Activated CD4-positive, CD25-positive, alpha-beta regulatory T cell (primary cell): Measurements from ENCODE around the gene RFX2.
"Not testable (repeated sequence)": the region's sequence is repeated elsewhere in the genome, so short reads cannot be mapped to it uniquely, and the experiment has no call there.

Source experiments
- DNase-seq, 4 experiments: peaks; one replicate each; lab custom pipeline; 2025; lab: John Stamatoyannopoulos, UW

RFX2 gene

DNA sequence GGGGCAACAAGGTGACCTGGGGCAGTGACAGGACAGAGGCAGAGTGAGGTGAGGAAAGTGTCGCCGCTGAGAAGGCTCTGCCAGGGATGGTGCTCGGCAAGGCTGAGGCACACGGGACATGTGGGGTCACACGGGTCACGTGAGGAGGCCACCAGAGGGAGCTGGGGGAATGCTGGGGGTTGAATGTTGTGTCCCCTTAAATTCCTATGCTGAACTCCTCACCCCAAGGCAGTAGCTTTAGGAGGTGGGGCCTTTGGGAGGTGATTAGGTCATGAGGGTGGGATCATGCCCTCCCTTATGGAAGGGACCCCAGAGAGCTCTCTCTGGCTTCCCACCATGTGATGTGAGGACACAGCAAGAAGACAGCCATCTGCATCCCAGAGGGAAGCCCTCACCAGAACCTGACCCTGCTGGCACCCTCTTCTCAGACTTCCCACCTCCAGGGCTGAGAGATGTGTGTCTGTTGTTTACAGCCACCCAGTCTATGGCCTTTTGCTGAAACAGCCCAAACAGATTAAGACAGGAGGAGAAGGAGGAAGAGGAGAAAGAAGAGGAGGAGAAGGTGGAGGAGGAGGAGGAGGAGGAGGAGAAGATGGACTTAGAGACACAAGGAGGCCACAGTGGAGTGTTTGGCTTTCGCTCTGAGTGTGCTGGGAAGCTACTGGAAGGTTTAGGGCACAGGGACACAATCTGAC lies 35.4 kb downstream of the RFX2 start:
- DNase-seq = no peak

DNA sequence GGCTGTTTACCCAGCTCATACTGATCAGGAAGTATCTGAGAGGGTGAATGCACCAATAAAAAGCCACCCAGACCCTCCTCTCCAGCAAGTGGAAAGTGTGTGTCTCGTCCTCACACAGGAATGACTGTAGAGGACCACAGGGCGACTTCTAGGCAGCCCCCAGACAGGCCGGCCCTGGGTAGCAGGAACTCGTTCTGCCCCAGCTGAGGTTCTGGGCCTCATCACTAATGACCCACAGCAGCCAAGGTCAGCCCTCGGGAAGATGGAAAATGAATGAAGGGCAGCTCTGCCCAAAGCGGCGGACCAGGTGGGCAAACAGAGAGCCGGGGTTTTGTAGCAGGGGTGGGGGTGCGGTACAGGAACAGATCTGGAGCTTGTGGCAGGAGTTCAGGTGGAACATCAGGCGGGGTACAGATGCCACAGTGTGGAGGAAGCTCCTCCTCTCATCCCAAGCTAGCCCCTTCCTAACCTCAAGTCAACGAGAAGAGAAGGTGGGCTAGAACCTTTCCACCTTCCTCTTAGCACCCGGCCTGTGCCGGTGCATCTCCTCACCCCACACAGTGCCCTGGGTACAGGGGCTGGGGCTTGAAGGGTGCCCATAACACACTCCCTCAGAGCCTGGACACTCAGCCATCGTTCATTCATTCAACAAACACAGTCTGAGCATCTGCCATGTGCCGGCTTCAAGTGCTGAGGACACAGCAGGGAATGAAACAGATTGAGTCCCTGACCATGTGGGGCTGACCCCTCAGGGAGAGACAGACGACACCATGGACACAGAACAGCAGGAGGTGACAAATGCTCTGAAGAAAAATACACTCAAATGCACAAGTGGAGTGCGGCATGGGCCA lies 36.2 kb downstream of the RFX2 start:
- DNase-seq = no peak

DNA sequence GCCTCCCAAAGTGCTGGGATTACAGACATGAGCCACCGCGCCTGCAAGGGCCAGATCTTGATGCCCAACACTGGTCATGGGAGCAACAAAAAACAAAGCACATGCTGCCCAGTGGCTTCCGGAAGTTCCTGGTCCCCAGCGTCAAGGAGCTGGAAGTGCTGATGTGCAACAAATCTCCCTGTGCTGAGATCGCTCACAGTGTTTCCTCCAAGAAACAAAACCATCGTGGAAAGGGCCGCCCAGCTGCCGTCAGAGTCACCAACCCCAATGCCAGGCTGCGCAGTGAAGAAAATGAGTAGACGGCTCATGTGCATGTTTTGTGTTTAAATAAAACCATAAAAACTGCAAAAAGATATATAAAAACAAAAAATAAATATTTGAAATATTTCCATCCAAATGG lies 37.1 kb downstream of the RFX2 start:
- DNase-seq = not testable (repeated sequence)

DNA sequence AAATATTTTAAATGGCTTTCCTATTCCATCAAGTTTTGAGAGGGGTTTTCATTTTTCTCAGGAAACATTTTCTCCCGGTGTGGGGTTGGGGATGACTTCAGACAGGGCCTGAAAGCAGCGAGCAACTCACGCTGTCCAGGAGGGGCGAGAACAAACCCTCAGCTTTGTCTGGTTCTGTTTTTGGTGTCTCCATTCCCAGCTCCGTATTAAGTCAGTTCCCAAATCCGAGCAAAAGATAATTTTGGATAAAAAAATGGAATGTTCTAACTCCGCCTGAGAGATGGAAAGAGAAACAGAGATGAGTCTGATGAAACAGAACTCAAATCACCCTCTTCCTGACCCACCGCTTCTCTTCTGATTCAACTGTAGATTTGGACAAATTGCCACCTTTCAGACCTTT lies 38.4 kb downstream of the RFX2 start:
- DNase-seq = no peak

DNA sequence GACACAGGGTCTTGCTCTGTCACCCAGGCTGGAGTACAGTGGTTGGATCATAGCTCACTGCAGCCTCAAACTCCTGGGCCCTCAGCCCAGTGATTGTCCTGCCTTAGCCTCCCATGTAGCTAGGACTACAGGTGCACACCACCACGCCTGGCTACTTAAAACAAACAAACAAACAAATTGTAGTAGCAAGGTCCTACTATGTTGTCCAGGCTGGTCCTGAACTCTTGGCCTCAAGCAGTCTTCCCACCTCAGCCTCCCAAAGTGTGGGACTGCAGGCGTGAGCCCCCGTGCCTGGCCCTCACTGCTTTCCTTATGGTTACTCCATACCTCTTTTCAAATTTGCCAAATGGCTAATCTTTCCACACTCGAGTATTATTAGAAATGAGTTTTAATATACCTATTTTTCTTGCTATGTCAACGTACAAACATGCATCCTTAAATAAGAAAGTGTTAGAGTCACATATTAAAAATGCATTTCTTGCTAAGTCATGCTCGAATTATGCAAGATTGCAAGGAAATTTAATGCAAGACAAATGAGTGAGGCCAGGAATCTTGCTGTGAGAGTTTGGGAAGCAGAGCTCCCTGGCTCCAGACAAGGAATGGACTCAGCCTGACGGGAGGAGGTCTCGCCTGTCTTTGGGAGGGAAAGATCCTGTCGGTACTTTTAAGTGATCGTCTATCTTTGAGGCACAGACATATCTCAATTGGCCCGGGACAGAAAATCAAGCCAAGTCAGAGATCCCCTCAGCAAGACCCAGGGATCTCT lies 39.4 kb downstream of the RFX2 start:
- no peak for DNase-seq

DNA sequence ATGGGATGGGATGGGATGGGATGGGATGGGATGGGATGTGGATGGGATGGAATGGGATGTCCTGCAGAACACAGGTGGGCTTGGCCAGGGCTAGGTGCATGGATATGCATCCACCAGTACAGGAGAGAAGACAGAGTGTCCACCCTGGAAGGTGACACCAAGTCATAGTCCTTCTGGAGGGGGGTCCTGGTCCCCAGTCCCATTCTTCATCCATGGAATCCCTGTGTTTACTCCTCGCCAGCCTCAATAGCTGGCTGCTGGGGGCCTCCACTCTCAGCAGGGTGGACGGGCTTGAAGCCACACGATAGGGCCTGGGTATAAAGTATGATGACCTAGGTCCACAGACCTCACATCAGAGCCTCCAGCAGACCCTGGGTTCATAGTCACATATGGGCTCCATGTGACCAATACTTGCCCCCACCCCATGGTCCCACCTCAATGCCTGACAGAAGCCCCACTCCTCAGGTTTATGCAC lies 40.1 kb downstream of the RFX2 start:
- DNase-seq = no peak

DNA sequence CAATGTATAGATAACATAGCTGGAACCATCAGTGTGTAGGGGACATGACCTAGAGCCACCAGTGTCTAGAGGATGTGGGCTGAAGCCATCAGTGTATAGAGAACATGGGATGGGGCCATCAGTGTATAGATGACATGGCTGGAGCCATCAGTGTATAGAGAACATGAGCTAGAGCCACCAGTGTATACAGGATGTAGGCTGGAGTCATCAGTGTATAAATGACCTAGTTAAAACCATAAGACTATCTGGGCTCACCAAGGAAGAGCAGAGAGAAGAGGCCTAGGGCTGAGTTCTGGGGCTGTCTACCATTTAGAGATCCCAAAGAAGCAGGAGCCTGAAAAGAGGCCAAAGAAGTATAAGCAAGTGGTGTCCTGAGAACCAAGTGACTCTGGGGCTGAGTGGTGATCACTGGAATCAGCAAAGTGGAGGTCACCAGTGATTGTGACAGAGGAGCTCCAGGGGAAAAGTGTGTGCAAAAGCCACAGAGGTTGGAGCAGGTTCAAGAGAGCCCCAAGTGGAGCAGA lies 41.0 kb downstream of the RFX2 start:
- no peak for DNase-seq

DNA sequence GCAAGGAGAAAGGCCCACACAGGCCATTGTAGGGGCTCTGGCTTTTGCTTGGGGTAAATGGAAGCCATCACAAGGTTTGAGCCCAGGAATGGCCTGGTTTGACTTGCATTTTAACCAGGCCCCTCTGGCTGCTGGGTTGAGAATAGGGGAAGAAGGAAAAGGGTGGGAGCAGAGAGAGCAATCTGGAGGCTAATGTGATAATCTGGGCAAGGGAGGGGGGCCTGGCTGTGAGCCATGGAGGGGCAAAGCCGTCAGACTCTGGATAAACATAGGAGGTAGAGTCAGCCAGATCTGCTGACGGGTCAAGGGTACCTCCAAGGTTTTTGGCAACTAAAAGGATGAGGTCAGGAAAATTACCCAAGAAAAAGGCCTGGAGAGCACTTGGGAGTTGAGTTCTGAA lies 41.6 kb downstream of the RFX2 start:
- no peak for DNase-seq

DNA sequence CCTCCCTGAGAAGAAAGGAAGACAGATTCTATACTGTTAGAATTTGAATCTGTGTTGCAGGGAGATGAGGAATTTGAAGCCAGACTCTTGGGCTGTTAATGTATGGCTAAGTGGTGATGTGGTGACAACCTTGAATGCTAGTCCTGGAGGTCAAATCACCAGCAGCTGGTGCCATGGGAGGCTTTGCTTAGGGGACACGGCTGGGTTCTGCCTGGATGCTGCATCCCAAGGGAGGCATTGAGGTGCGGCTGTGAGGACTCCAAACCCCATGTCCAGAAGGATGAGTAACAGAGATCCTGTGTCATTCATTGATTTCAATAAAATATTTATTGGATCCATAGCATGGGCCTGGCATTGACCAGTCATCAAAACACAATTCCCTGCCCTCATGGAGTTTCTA lies 42.3 kb downstream of the RFX2 start:
- no peak for DNase-seq

DNA sequence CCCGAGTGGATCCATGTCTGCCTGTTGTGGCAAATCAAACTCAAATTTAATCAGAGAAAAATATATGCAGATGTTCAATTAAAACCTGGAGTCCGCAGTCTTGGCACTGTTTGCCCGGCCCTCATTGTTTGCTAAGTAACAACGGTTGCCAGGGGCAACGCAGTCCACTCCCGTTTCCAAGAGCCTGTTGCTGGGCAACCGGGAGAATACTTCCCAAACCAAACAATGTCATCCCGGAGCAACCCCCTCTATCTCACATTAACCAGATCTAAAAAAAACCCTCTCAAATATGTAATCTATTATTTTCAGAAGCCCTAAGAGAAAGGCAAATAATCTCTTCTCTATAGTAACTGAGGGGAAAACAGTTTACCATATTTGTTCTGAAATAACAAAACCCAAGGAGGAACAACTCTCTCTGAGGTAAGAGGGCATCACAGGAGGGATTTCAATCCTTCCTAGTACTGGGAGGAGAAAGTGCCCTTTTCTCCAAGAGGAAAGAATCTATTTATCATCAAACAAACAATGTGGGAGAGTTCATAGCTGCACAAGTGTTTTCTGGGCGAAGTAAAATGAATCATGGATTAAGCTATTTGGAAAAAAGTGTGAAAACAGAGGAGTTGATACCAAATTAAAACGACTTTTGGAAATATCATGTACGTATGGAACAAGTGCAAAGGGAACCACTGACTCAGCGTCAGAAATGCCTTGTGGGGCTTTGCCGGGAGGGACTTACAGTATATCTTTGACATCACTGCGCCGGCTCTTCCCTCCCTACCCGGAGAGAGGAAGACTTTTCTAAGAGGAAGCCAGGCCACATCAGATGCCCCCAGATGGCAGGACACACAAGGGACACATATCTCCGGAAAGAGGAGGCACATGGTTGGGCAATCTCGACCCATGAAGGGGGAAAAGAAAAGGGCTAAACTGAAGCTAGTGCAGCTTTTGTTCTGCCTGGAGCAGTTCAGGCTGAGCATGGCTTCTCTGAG lies 43.3 kb downstream of the RFX2 start:
- no peak for DNase-seq

DNA sequence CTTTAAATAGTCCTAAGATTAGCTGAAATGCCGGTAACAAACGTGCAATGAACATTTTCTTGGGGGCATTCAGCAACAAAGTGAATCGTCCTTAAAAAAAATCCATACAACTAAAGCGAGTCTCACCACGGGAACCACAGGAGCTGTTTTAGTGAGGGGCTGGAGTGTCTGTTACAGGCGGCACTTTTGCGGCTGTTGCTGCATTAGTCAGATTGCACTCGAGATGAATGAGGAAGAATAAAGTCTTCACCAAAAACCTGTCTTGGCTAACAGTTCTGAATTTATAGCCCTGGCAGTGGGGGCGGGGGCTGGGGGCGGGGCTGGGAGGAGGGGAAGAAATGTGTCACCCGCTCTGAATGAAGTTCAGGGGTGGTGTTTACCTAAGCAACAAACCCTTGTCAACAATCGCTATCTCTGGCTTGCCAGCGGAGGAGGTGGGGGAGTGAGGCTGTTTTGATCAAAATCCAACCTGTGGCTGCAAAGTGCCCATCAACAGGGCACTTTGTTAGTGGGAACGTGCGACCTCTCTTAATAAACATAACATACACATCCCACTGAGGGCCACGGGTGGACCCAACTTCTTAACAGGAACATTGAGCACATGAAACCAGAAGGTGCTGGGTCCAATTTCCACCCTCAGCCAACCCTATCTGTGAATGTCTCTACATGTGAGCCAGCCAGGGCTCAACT lies 44.5 kb downstream of the RFX2 start:
- DNase-seq = peak in 2 of 4 experiments; percentile 23 to 44

DNA sequence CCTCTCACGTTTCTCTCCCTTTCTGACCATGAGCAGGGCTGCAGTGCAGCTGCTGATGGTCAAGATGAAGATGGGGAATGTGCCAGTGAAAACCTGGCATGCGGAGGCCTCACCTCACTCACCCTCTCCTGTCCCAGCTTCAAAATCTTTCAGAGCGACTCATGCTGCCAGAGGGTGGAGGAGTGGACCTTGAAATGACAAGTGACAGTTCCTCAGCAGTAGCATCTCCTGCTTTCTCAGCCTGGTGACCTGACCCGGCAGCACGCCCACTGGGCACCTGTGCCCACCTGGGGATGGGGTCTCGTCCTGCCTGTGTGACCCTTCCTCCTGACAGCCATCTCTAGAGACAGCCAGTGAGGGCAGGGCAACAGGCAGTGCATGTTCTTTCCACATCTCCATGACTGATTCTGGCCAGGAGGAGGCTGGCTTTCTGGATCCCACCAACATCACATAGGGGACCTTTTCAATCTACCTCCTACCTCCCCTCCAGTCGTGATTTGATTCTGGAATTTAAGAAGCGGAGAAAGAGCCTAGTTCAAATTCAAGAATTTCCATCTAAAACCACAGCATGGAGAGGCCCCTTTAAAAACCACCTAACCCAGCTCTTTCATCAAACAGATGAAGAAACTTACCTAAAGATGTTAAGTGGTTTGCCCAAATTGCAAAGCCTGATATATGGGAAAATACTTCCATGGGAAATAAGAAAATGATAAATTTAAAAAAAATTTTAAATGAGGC lies 45.8 kb downstream of the RFX2 start:
- DNase-seq = no peak

DNA sequence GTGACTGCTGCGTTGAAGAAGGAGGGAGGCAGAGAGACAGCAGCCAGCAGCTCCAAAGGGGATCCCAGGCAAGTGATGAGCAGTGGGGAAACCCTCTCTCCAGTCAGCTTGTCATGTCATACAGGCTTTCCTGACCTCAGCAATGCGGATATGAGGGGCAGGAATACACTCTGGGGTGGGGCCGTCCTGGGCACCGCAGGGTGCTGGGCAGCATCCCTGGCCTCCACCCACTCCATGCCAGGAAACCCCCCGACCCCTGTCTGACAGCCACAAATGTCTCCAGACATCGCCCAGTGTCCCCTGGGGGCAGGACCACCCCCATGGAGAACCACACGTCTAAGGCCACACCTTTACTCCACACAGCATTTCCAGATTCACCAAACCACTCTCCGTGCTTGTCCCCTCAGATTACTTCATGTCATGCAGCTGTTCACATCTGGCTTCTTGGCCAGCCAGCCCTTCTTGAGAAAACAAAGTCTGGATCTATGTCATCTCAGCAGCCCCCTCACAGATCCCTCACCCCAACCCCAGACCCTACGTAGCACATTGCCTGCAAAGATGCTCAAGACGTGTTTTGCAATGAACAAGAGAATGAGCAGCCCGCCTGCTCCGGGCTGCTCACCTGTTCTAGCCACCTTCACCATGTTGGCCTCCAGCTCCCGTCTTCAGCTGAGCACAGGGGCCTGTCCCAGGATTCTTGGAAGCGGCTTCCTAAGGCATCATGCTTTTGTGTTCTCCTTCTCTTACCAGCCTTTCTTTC lies 46.5 kb downstream of the RFX2 start:
- DNase-seq = no peak

DNA sequence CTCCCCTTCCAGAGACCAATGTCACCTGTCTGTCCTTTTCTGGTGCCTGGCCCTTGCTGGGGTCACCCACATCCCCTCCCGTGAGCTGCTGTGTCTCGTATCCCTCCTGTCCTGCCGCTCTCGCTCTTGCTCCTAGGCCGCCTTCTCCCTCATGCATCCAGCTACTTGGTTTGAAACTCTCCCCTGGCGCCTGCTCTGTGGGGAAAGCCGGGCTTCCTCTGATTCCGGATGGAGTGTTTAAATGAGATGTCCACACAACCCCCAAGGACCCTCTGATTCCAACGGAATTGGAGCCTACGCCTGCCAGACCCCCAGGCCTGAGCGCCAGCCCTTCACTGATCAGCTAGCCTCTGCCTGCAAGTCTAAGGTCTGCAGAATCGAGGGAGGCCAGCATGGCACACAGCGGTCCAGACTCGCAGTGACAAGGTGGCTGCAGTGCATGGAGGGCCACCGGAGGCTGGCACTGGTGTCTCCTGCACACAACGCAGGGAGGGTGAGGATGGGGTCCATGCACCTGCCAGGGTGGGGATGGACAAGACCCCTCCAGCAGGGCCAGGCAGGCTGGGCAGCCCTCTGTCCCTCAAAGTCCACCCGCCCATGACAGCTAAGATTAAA lies 47.2 kb downstream of the RFX2 start:
- no peak for DNase-seq

DNA sequence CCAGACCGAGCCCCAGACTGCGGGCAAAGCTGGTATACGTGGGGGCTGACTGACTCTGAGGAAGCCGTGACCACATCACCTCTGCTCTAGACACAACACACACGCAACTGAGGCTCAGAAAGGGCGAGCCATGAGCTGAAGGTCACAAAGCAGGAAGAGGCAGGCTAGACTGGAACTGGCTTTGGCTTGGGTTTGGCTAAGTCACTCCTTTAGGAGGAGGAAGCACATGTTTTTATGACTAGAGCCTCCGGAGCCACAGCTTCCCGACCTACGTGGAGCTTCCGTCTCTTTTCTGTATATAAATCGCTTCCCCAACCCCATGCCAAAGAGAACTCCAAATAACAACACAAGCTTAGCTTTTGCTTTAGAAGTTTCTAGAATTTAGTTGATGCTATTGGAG lies 48.0 kb downstream of the RFX2 start:
- DNase-seq = no peak

DNA sequence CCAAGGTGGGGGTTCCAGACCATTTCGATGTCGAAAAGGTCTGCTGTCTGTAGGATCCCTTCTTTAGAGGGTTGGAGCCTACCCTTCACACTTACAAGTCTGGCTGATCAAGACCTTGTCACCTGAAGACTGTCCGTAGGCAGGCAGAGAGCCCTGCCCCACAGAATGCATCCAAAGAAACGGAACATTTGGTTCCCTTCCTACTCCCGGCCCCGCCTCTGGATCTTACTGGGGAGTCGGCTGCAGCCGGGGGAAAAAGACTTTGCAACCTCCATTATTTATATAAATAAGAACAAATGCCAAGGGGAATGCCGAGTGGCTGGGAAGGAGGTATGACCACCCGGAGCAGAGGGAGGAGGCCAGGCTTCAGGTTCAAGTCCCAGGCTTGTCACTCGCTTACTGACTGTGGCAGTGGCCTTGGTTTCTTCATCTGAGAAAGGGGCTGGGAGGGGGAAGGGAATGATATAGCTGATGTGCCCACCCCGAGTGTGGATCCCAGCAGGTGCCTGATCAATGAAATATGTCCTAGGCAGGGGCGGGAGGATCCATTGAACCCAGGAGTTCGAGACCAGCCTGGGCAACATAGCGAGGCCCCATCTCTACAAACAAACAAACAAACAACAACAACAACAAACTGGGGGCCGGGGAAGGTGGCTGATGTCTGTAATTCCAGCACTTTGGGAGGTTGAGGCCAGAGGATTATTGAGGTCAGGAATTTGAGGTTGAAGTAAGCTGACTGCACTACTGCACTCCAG lies 48.7 kb downstream of the RFX2 start:
- DNase-seq = no peak

DNA sequence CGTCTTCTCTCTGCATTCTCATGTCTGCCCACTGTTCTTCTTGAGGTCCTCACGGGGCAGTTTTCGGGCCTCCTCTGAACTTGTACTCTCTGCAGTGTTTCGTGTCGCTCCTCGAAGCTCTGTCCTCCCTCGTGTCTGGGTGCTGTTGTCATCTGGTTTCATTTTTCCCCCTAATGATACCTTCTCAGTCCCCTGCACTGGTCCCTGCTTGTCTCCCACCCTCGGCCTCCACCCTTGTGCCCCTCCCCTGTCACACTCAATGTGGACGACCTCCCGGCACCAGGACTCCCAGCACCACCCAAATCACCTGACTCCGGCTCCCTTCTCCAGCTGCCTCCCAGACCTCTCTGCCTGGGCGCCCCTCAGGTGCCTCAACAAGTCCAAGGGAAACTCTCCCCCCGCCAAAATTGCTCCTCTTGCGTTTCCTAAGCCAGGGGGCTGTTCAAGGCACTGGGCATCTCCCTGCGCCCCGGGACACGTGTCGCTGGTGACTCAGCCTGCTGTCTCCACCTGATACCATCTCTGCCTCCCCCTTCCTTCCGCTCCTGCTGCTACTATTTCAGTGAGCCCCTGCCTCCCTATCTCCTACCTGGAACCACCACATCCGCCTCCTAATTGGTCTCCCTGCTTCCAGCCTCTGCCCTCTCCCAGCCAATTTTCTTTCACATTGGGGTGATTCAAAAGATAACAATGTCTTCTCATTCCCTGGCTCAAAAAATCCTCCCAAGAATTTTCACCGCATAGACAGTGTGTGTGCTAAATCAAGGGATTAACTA lies 49.5 kb downstream of the RFX2 start:
- peak in 2 of 4 experiments; percentile 15 to 37 for DNase-seq
